HuH-7 (cell line): ENCODE data around the gene TENM4.
"Not testable (repeated sequence)": the region's sequence is repeated elsewhere in the genome, so short reads cannot be mapped to it uniquely, and the experiment has no call there.

Experiments used
- DNase-seq: peaks from one replicate; pipeline ENCODE4 v3.0.0; 2011; ENCODE audit warnings: low spot score

The TENM4 gene

GRCh38 chr11:78653294-78653909, 787.4 kb downstream of the TENM4 start:
- no peak for DNase-seq

GRCh38 chr11:78652843-78653239, 788.0 kb downstream of the TENM4 start:
- DNase-seq: no peak

GRCh38 chr11:78651923-78652842, 788.6 kb downstream of the TENM4 start:
- DNase-seq: no peak

GRCh38 chr11:78651136-78651775, 789.6 kb downstream of the TENM4 start:
- no peak for DNase-seq

GRCh38 chr11:78649361-78650215, 791.2 kb downstream of the TENM4 start:
- DNase-seq: no peak

- no peak for DNase-seq
Observed at GRCh38 chr11:78647986-78648875, 792.6 kb downstream of the TENM4 start.

GRCh38 chr11:78647266-78647915, 793.4 kb downstream of the TENM4 start:
- no peak for DNase-seq

- peak; percentile 67 for DNase-seq
Observed at GRCh38 chr11:78646564-78647185, 794.2 kb downstream of the TENM4 start.

GRCh38 chr11:78645226-78646202, 795.3 kb downstream of the TENM4 start:
- DNase-seq: peak; percentile 78

GRCh38 chr11:78643676-78644056, 797.2 kb downstream of the TENM4 start:
- DNase-seq: no peak

- DNase-seq: no peak
Observed at GRCh38 chr11:78642979-78643675, 797.7 kb downstream of the TENM4 start.

- no peak for DNase-seq
Observed at GRCh38 chr11:78641541-78641940, 799.3 kb downstream of the TENM4 start.

- DNase-seq: no peak
Observed at GRCh38 chr11:78638704-78639380, 802.0 kb downstream of the TENM4 start.

- not testable (repeated sequence) for DNase-seq
Observed at GRCh38 chr11:78637527-78637926, 803.3 kb downstream of the TENM4 start.

GRCh38 chr11:78635814-78636506, 804.9 kb downstream of the TENM4 start:
- DNase-seq: no peak

GRCh38 chr11:78633516-78634310, 807.1 kb downstream of the TENM4 start:
- DNase-seq: no peak
